AG10803 (cell line): ENCODE data around the gene FNIP1.
A peak's percentile ranks its signal among the peaks of the same experiment; 100 is the strongest.

ENCODE experiments used
- DNase-seq: peaks from one replicate; pipeline ENCODE4 v3.0.0; 2010; ENCODE audit warnings: low read depth
- H3K4me3 ChIP-seq: 2 replicates; pipeline ENCODE4 v1.5.1; 2011; ENCODE audit warnings: mild to moderate bottlenecking, low read length, control low read depth
- CTCF ChIP-seq: conservative IDR thresholded peaks from 2 replicates; pipeline ENCODE4 v1.5.1; 2011; ENCODE audit warnings: mild to moderate bottlenecking, low read length, control low read depth, inconsistent platforms

FNIP1 gene

GRCh38 chr5:131763968-131764367 is 32.8 kb downstream of the FNIP1 start:
- DNase-seq: no peak
- TF ChIP-seq CTCF: no peak
- no peak overlapping the region for H3K4me3 ChIP-seq

GRCh38 chr5:131760793-131761192 is 36.0 kb downstream of the FNIP1 start:
- no peak for DNase-seq
- TF ChIP-seq CTCF: no peak
- no peak overlapping the region for H3K4me3 ChIP-seq

GRCh38 chr5:131759704-131760103 is 37.1 kb downstream of the FNIP1 start:
- no peak for TF ChIP-seq CTCF
- no peak overlapping the region for H3K4me3 ChIP-seq
- DNase-seq: no peak

GRCh38 chr5:131758520-131758900 is 38.3 kb downstream of the FNIP1 start:
- H3K4me3 ChIP-seq: no peak overlapping the region
- TF ChIP-seq CTCF: no peak
- peak; percentile 27 for DNase-seq

GRCh38 chr5:131757830-131758519 is 38.8 kb downstream of the FNIP1 start:
- no peak for DNase-seq
- no peak for TF ChIP-seq CTCF
- H3K4me3 ChIP-seq: no peak overlapping the region

GRCh38 chr5:131756942-131757341 is 39.9 kb downstream of the FNIP1 start:
- no peak for DNase-seq
- H3K4me3 ChIP-seq: no peak overlapping the region
- TF ChIP-seq CTCF: no peak

GRCh38 chr5:131754363-131754762 is 42.5 kb downstream of the FNIP1 start:
- DNase-seq: no peak
- no peak overlapping the region for H3K4me3 ChIP-seq
- no peak for TF ChIP-seq CTCF
